GM21737 (cell line): ENCODE results near the gene BLACAT1.
"Not testable (repeated sequence)": the region's sequence is repeated elsewhere in the genome, so short reads cannot be mapped to it uniquely, and the experiment has no call there.

Experiments used
- ATAC-seq: cut with Tn5 transposase; IDR thresholded peaks from one replicate; pipeline ENCODE4 v1.9.1; 2021; ENCODE audit warnings: mild to moderate bottlenecking, moderate library complexity; ENCODE audit not compliant: unreplicated experiment

BLACAT1 gene

GRCh38 chr1:205421798-205422197 is 34.0 kb downstream of the BLACAT1 start, which contains the start of gene LEMD1:
TSS of gene LEMD1 (minus strand) at chr1:205422056. CDS start at chr1:205420536, 1,520 bp downstream.
- ATAC-seq: no peak

- no peak for ATAC-seq
Measured at GRCh38 chr1:205420938-205421337, 34.9 kb downstream of the BLACAT1 start.

GRCh38 chr1:205417870-205418635 is 37.8 kb downstream of the BLACAT1 start:
- no peak for ATAC-seq

GRCh38 chr1:205416322-205416721 is 39.5 kb downstream of the BLACAT1 start:
- no peak for ATAC-seq

- no peak for ATAC-seq
Measured at GRCh38 chr1:205410581-205411298, 45.1 kb downstream of the BLACAT1 start.

GRCh38 chr1:205407970-205408369 is 47.9 kb downstream of the BLACAT1 start:
- ATAC-seq: no peak

- ATAC-seq: not testable (repeated sequence)
Measured at GRCh38 chr1:205406252-205406651, 49.6 kb downstream of the BLACAT1 start.
